ENCODE data around the gene HMX2.

Gene HMX2

GRCh38 chr10:123150986-123151736 lies 3.2 kb downstream of the HMX2 start:
- H3K4me2 ChIP-seq (ENCODE audit: low read length) = peak overlapping the region; percentile 33
- no peaks in the 10 kb centered on the region for H4K20me1 ChIP-seq (ENCODE audit: insufficient read depth, low read length)
- peaks cover 16% of the 10 kb centered on the region for H3K79me2 ChIP-seq (ENCODE audit: insufficient read depth, low read length)
- H3K9me3 ChIP-seq (ENCODE audit: low read length) = no peaks in the 10 kb centered on the region
- H3K9me2 ChIP-seq (ENCODE audit: low read depth, low read length) = no peaks in the 10 kb centered on the region
- H3K9ac ChIP-seq (ENCODE audit: low read length) = no peak overlapping the region
- H3K27ac ChIP-seq (ENCODE audit: low read depth, low read length, poor library complexity, severe bottlenecking) = no peak overlapping the region
- no peak overlapping the region for H2AFZ ChIP-seq (ENCODE audit: low read length)
- peaks cover 8% of the 10 kb centered on the region for H3K27me3 ChIP-seq (ENCODE audit: insufficient read depth, low read length)
- H3F3A ChIP-seq (ENCODE audit: insufficient read depth, low read length) = no peaks in the 10 kb centered on the region
- peaks cover 36% of the 10 kb centered on the region for H3K4me1 ChIP-seq (ENCODE audit: insufficient read depth, low read length, severe bottlenecking)
- no peak for TF ChIP-seq CTCF (IDR thresholded peaks at IDR 0.05; ENCODE audit: low read length)
- TF ChIP-seq EZH2 (IDR thresholded peaks at IDR 0.05; ENCODE audit: borderline replicate concordance, low read length) = no peak
- H3K36me3 ChIP-seq (ENCODE audit: insufficient read depth, low read length) = peaks cover 14% of the 10 kb centered on the region
- peak overlapping the region; percentile 12 for H3K4me3 ChIP-seq (ENCODE audit: low read depth, low read length, poor library complexity, severe bottlenecking)

- Histone ChIP-seq H3K36me3 (ENCODE audit: insufficient read depth, low read length) (peaks cover 20% of the 10 kb centered on the region), H3K9me2 (ENCODE audit: low read depth, low read length) (no peaks in the 10 kb centered on the region), H3K4me3 (ENCODE audit: low read depth, low read length, poor library complexity, severe bottlenecking) (peak overlapping the region; percentile 12), H3K27me3 (ENCODE audit: insufficient read depth, low read length) (peaks cover 8% of the 10 kb centered on the region), H3F3A (ENCODE audit: insufficient read depth, low read length) (no peaks in the 10 kb centered on the region), H4K20me1 (ENCODE audit: insufficient read depth, low read length) (no peaks in the 10 kb centered on the region), H3K4me2 (ENCODE audit: low read length) (peak overlapping the region; percentile 33; the same call in 1 of the 2 replicates), H3K79me2 (ENCODE audit: insufficient read depth, low read length) (peaks cover 21% of the 10 kb centered on the region), H3K9me3 (ENCODE audit: low read length) (no peaks in the 10 kb centered on the region), H2AFZ (ENCODE audit: low read length) (no peak overlapping the region), H3K9ac (ENCODE audit: low read length) (no peak overlapping the region), H3K4me1 (ENCODE audit: insufficient read depth, low read length, severe bottlenecking) (peaks cover 42% of the 10 kb centered on the region), H3K27ac (ENCODE audit: low read depth, low read length, poor library complexity, severe bottlenecking) (no peak overlapping the region)
- TF ChIP-seq CTCF (IDR thresholded peaks at IDR 0.05; ENCODE audit: low read length) = no peak
Measured at GRCh38 chr10:123151737-123152135, 3.8 kb downstream of the HMX2 start.

- Histone ChIP-seq H3F3A (ENCODE audit: insufficient read depth, low read length) (no peaks in the 10 kb centered on the region), H4K20me1 (ENCODE audit: insufficient read depth, low read length) (no peaks in the 10 kb centered on the region), H3K9me3 (ENCODE audit: low read length) (no peaks in the 10 kb centered on the region), H3K79me2 (ENCODE audit: insufficient read depth, low read length) (peaks cover 40% of the 10 kb centered on the region), H3K4me1 (ENCODE audit: insufficient read depth, low read length, severe bottlenecking) (peaks cover 51% of the 10 kb centered on the region), H3K4me2 (ENCODE audit: low read length) (peak overlapping the region; percentile 45; the same call in 1 of the 2 replicates), H3K4me3 (ENCODE audit: low read depth, low read length, poor library complexity, severe bottlenecking) (no peak overlapping the region), H3K27ac (ENCODE audit: low read depth, low read length, poor library complexity, severe bottlenecking) (no peak overlapping the region), H3K9me2 (ENCODE audit: low read depth, low read length) (no peaks in the 10 kb centered on the region), H2AFZ (ENCODE audit: low read length) (peak overlapping the region; percentile 25), H3K27me3 (ENCODE audit: insufficient read depth, low read length) (peaks cover 4% of the 10 kb centered on the region; the same call in 1 of the 2 replicates), H3K9ac (ENCODE audit: low read length) (no peak overlapping the region), H3K36me3 (ENCODE audit: insufficient read depth, low read length) (peaks cover 39% of the 10 kb centered on the region)
- TF ChIP-seq EZH2 (IDR thresholded peaks at IDR 0.05; ENCODE audit: borderline replicate concordance, low read length) (no peak), CTCF (IDR thresholded peaks at IDR 0.05; ENCODE audit: low read length) (no peak)
Measured at GRCh38 chr10:123153486-123154091, 5.7 kb downstream of the HMX2 start.
